Activated T-cell treated with anti-CD3 and anti-CD28 coated beads, Interleukin-2, amount 50 U/mL, for 24 hours (primary cell): ENCODE measurements around the gene GBX2.

Experiments
- DNase-seq: peaks from one replicate; pipeline ENCODE4 v3.0.0-alpha.2; 2020
- H3K27ac Mint-ChIP-seq: 2 replicates; pipeline ENCODE4 v1.8.0; 2020; ENCODE audit warnings: mild to moderate bottlenecking, mixed read lengths
- H3K27me3 Mint-ChIP-seq: 2 replicates; pipeline ENCODE4 v1.8.0; 2020; ENCODE audit warnings: mixed read lengths
- H3K36me3 Mint-ChIP-seq: 2 replicates; pipeline ENCODE4 v1.8.0; 2020; ENCODE audit warnings: low read depth, mixed read lengths
- H3K4me1 Mint-ChIP-seq: 2 replicates; pipeline ENCODE4 v1.8.0; 2020; ENCODE audit warnings: low read depth, mixed read lengths
- H3K4me3 Mint-ChIP-seq: 2 replicates; pipeline ENCODE4 v1.8.0; 2020; ENCODE audit warnings: mild to moderate bottlenecking, moderate library complexity, mixed read lengths
- H3K9me3 Mint-ChIP-seq: 2 replicates; pipeline ENCODE4 v1.8.0; 2020; ENCODE audit warnings: mixed read lengths

GBX2 gene

GRCh38 chr2:236168110-236169080 lies at the start of gene GBX2:
Gene GBX2, minus strand, starts transcription at chr2:236168386. Its CDS starts 415 bp downstream, at chr2:236167971.
- H3K4me1 Mint-ChIP-seq: peaks cover 18% of the 10 kb centered on the region
- peak within 1 kb of the TSS; percentile 58 for H3K27ac Mint-ChIP-seq
- H3K9me3 Mint-ChIP-seq: no peaks in the 10 kb centered on the region
- peaks cover 68% of the 10 kb centered on the region for H3K27me3 Mint-ChIP-seq
- H3K36me3 Mint-ChIP-seq: no peaks in the 10 kb centered on the region
- H3K4me3 Mint-ChIP-seq: no peak within 1 kb of the TSS
- DNase-seq: no peak

GRCh38 chr2:236217926-236218325 lies 49.7 kb upstream of the GBX2 start:
- DNase-seq: no peak
- Mint-ChIP-seq H3K27ac (no peak overlapping the region), H3K9me3 (no peaks in the 10 kb centered on the region), H3K27me3 (peaks cover 40% of the 10 kb centered on the region), H3K4me3 (no peak overlapping the region), H3K36me3 (no peaks in the 10 kb centered on the region), H3K4me1 (no peaks in the 10 kb centered on the region)

GRCh38 chr2:236216711-236217110 lies 48.5 kb upstream of the GBX2 start:
- H3K27ac Mint-ChIP-seq: no peak overlapping the region
- no peaks in the 10 kb centered on the region for H3K4me1 Mint-ChIP-seq
- H3K9me3 Mint-ChIP-seq: no peaks in the 10 kb centered on the region
- no peak overlapping the region for H3K4me3 Mint-ChIP-seq
- H3K36me3 Mint-ChIP-seq: no peaks in the 10 kb centered on the region
- peaks cover 37% of the 10 kb centered on the region for H3K27me3 Mint-ChIP-seq
- DNase-seq: no peak

- no peak for DNase-seq
- Mint-ChIP-seq H3K4me1 (no peaks in the 10 kb centered on the region), H3K27me3 (peaks cover 46% of the 10 kb centered on the region), H3K9me3 (no peaks in the 10 kb centered on the region), H3K27ac (no peak overlapping the region), H3K4me3 (no peak overlapping the region), H3K36me3 (no peaks in the 10 kb centered on the region)
Measured at GRCh38 chr2:236215761-236216333, 47.7 kb upstream of the GBX2 start.

- no peak overlapping the region for H3K27ac Mint-ChIP-seq
- no peak overlapping the region for H3K4me3 Mint-ChIP-seq
- H3K9me3 Mint-ChIP-seq: no peaks in the 10 kb centered on the region
- DNase-seq: no peak
- H3K36me3 Mint-ChIP-seq: no peaks in the 10 kb centered on the region
- H3K4me1 Mint-ChIP-seq: no peaks in the 10 kb centered on the region
- H3K27me3 Mint-ChIP-seq: peaks cover 49% of the 10 kb centered on the region
Measured at GRCh38 chr2:236215196-236215595, 47.0 kb upstream of the GBX2 start.

GRCh38 chr2:236214376-236214995 lies 46.3 kb upstream of the GBX2 start:
- no peak for DNase-seq
- Mint-ChIP-seq H3K36me3 (no peaks in the 10 kb centered on the region), H3K4me3 (no peak overlapping the region), H3K4me1 (no peaks in the 10 kb centered on the region), H3K27ac (no peak overlapping the region), H3K9me3 (no peaks in the 10 kb centered on the region), H3K27me3 (peaks cover 55% of the 10 kb centered on the region)

GRCh38 chr2:236211296-236211695 lies 43.1 kb upstream of the GBX2 start:
- peaks cover 5% of the 10 kb centered on the region for H3K9me3 Mint-ChIP-seq
- DNase-seq: no peak
- no peaks in the 10 kb centered on the region for H3K36me3 Mint-ChIP-seq
- peaks cover 50% of the 10 kb centered on the region for H3K27me3 Mint-ChIP-seq
- H3K4me1 Mint-ChIP-seq: no peaks in the 10 kb centered on the region
- H3K27ac Mint-ChIP-seq: no peak overlapping the region
- no peak overlapping the region for H3K4me3 Mint-ChIP-seq

GRCh38 chr2:236210536-236210935 lies 42.4 kb upstream of the GBX2 start:
- Mint-ChIP-seq H3K4me1 (no peaks in the 10 kb centered on the region), H3K36me3 (no peaks in the 10 kb centered on the region), H3K27ac (no peak overlapping the region), H3K9me3 (peaks cover 10% of the 10 kb centered on the region), H3K4me3 (no peak overlapping the region), H3K27me3 (peaks cover 43% of the 10 kb centered on the region)
- no peak for DNase-seq

- no peaks in the 10 kb centered on the region for H3K4me1 Mint-ChIP-seq
- no peak for DNase-seq
- no peak overlapping the region for H3K4me3 Mint-ChIP-seq
- peaks cover 10% of the 10 kb centered on the region for H3K9me3 Mint-ChIP-seq
- peaks cover 39% of the 10 kb centered on the region for H3K27me3 Mint-ChIP-seq
- H3K27ac Mint-ChIP-seq: no peak overlapping the region
- no peaks in the 10 kb centered on the region for H3K36me3 Mint-ChIP-seq
Measured at GRCh38 chr2:236209996-236210395, 41.8 kb upstream of the GBX2 start.

GRCh38 chr2:236209535-236209934 lies 41.3 kb upstream of the GBX2 start:
- Mint-ChIP-seq H3K9me3 (peaks cover 10% of the 10 kb centered on the region), H3K4me3 (no peak overlapping the region), H3K4me1 (no peaks in the 10 kb centered on the region), H3K36me3 (no peaks in the 10 kb centered on the region), H3K27me3 (peaks cover 36% of the 10 kb centered on the region), H3K27ac (no peak overlapping the region)
- no peak for DNase-seq

GRCh38 chr2:236208019-236208926 lies 40.1 kb upstream of the GBX2 start:
- Mint-ChIP-seq H3K27ac (no peak overlapping the region), H3K27me3 (peaks cover 28% of the 10 kb centered on the region), H3K9me3 (peaks cover 10% of the 10 kb centered on the region), H3K4me1 (no peaks in the 10 kb centered on the region), H3K4me3 (no peak overlapping the region), H3K36me3 (no peaks in the 10 kb centered on the region)
- no peak for DNase-seq

GRCh38 chr2:236207472-236207871 lies 39.3 kb upstream of the GBX2 start:
- peaks cover 26% of the 10 kb centered on the region for H3K27me3 Mint-ChIP-seq
- no peaks in the 10 kb centered on the region for H3K4me1 Mint-ChIP-seq
- H3K36me3 Mint-ChIP-seq: no peaks in the 10 kb centered on the region
- no peak for DNase-seq
- no peak overlapping the region for H3K4me3 Mint-ChIP-seq
- peaks cover 10% of the 10 kb centered on the region for H3K9me3 Mint-ChIP-seq
- no peak overlapping the region for H3K27ac Mint-ChIP-seq

GRCh38 chr2:236205867-236206645 lies 37.9 kb upstream of the GBX2 start:
- H3K4me1 Mint-ChIP-seq: no peaks in the 10 kb centered on the region
- no peak overlapping the region for H3K4me3 Mint-ChIP-seq
- no peak overlapping the region for H3K27ac Mint-ChIP-seq
- no peak for DNase-seq
- peaks cover 21% of the 10 kb centered on the region for H3K27me3 Mint-ChIP-seq
- H3K36me3 Mint-ChIP-seq: no peaks in the 10 kb centered on the region
- peaks cover 10% of the 10 kb centered on the region for H3K9me3 Mint-ChIP-seq
